Ectodermal cell (in vitro differentiated cells): ENCODE data around the gene PROX1.

Source experiments
- H3K27ac ChIP-seq: 2 replicates; pipeline ENCODE4 v1.7.0; 2013; ENCODE audit warnings: mild to moderate bottlenecking, low read depth, low read length; ENCODE audit not compliant: insufficient read depth, poor library complexity, severe bottlenecking
- H3K27me3 ChIP-seq: 2 replicates; pipeline ENCODE4 v1.7.0; 2013; ENCODE audit warnings: mild to moderate bottlenecking, low read length; ENCODE audit not compliant: insufficient read depth, control insufficient read depth, poor library complexity, severe bottlenecking
- H3K36me3 ChIP-seq: one replicate; pipeline ENCODE4 v1.7.0; 2013; ENCODE audit warnings: low read length; ENCODE audit not compliant: control insufficient read depth, insufficient read depth
- H3K4me1 ChIP-seq: one replicate; pipeline ENCODE4 v1.7.0; 2013; ENCODE audit warnings: low read length; ENCODE audit not compliant: control insufficient read depth, insufficient read depth
- H3K4me3 ChIP-seq: 2 replicates; pipeline ENCODE4 v1.7.0; 2013; ENCODE audit warnings: low read depth, low read length, control low read depth; ENCODE audit not compliant: insufficient read depth
- H3K9me3 ChIP-seq: 2 replicates; pipeline ENCODE4 v1.7.0; 2013; ENCODE audit warnings: mild to moderate bottlenecking, low read length, moderate library complexity; ENCODE audit not compliant: control insufficient read depth
- WGBS, 2 experiments: methylation state at CpG; one replicate each; pipeline ENCODE4 v1.1.7; 2013; ENCODE audit warnings: missing lambda C conversion rate in 2 of 2; 5-methylcytosine and 5-hydroxymethylcytosine counted together

The PROX1 gene

GRCh38 chr1:213998785-213999184 lies 11.0 kb downstream of the PROX1 start:
- 92 to 95% methylated on average over 5 to 6 of the region's 6 CpGs for WGBS, 2 experiments
- no peak overlapping the region for H3K27ac ChIP-seq
- H3K27me3 ChIP-seq, result no peaks in the 10 kb centered on the region
- H3K4me1 ChIP-seq, result peaks cover 7% of the 10 kb centered on the region
- H3K36me3 ChIP-seq, result no peaks in the 10 kb centered on the region
- no peaks in the 10 kb centered on the region for H3K9me3 ChIP-seq
- H3K4me3 ChIP-seq, result no peak overlapping the region

GRCh38 chr1:213999732-214000131 lies 12.0 kb downstream of the PROX1 start:
- H3K9me3 ChIP-seq, result no peaks in the 10 kb centered on the region
- H3K27ac ChIP-seq, result no peak overlapping the region
- H3K27me3 ChIP-seq, result no peaks in the 10 kb centered on the region
- H3K36me3 ChIP-seq, result no peaks in the 10 kb centered on the region
- H3K4me3 ChIP-seq, result no peak overlapping the region
- WGBS, 2 experiments, result 88 to 100% methylated on average over 2 of the region's 2 CpGs
- H3K4me1 ChIP-seq, result peaks cover 7% of the 10 kb centered on the region

- Histone ChIP-seq H3K4me1 (peaks cover 7% of the 10 kb centered on the region), H3K9me3 (no peaks in the 10 kb centered on the region), H3K27me3 (no peaks in the 10 kb centered on the region), H3K4me3 (no peak overlapping the region), H3K27ac (no peak overlapping the region), H3K36me3 (no peaks in the 10 kb centered on the region)
- 79 to 80% methylated on average over 4 to 6 of the region's 6 CpGs for WGBS, 2 experiments
Observed at GRCh38 chr1:214002060-214002459, 14.3 kb downstream of the PROX1 start.

- WGBS, 2 experiments, result 81 to 92% methylated on average over 3 of the region's 3 CpGs
- no peak overlapping the region for H3K4me3 ChIP-seq
Observed at GRCh38 chr1:214002472-214002871, 14.7 kb downstream of the PROX1 start.

GRCh38 chr1:214003233-214003632 lies 15.5 kb downstream of the PROX1 start:
- H3K36me3 ChIP-seq, result no peaks in the 10 kb centered on the region
- H3K9me3 ChIP-seq, result no peaks in the 10 kb centered on the region
- H3K4me3 ChIP-seq, result no peak overlapping the region
- peaks cover 8% of the 10 kb centered on the region for H3K4me1 ChIP-seq
- WGBS, 2 experiments, result 93 to 95% methylated on average over 3 of the region's 3 CpGs
- H3K27ac ChIP-seq, result no peak overlapping the region
- H3K27me3 ChIP-seq, result no peaks in the 10 kb centered on the region

More at GRCh38 chr1:214002472-214002871, 14.7 kb downstream of the PROX1 start:
- H3K27me3 ChIP-seq, result no peaks in the 10 kb centered on the region
- peaks cover 7% of the 10 kb centered on the region for H3K4me1 ChIP-seq
- no peaks in the 10 kb centered on the region for H3K36me3 ChIP-seq
- no peak overlapping the region for H3K27ac ChIP-seq
- H3K9me3 ChIP-seq, result no peaks in the 10 kb centered on the region

- H3K4me3 ChIP-seq, result no peak overlapping the region
- no peak overlapping the region for H3K27ac ChIP-seq
- no peaks in the 10 kb centered on the region for H3K9me3 ChIP-seq
- no peaks in the 10 kb centered on the region for H3K27me3 ChIP-seq
- 84 to 94% methylated on average over 2 of the region's 2 CpGs for WGBS, 2 experiments
- no peaks in the 10 kb centered on the region for H3K36me3 ChIP-seq
- peaks cover 16% of the 10 kb centered on the region for H3K4me1 ChIP-seq
Observed at GRCh38 chr1:214004014-214004413, 16.2 kb downstream of the PROX1 start.

- Histone ChIP-seq H3K27me3 (no peaks in the 10 kb centered on the region), H3K4me3 (no peak overlapping the region), H3K9me3 (no peaks in the 10 kb centered on the region), H3K4me1 (peaks cover 21% of the 10 kb centered on the region), H3K36me3 (no peaks in the 10 kb centered on the region), H3K27ac (no peak overlapping the region)
- WGBS, 2 experiments, result 95 to 100% methylated on average over 3 to 4 of the region's 4 CpGs
Observed at GRCh38 chr1:214004795-214005194, 17.0 kb downstream of the PROX1 start.

- no peak overlapping the region for H3K4me3 ChIP-seq
- H3K27ac ChIP-seq, result no peak overlapping the region
- no peaks in the 10 kb centered on the region for H3K36me3 ChIP-seq
- H3K4me1 ChIP-seq, result peaks cover 21% of the 10 kb centered on the region
- WGBS, 2 experiments, result 91 to 100% methylated on average over 2 to 3 of the region's 3 CpGs
- H3K27me3 ChIP-seq, result no peaks in the 10 kb centered on the region
- H3K9me3 ChIP-seq, result no peaks in the 10 kb centered on the region
Observed at GRCh38 chr1:214005708-214006107, 17.9 kb downstream of the PROX1 start.

GRCh38 chr1:214006845-214007244 lies 19.1 kb downstream of the PROX1 start:
- no peak overlapping the region for H3K4me3 ChIP-seq
- no peaks in the 10 kb centered on the region for H3K9me3 ChIP-seq
- no peaks in the 10 kb centered on the region for H3K36me3 ChIP-seq
- no peaks in the 10 kb centered on the region for H3K27me3 ChIP-seq
- WGBS, 2 experiments, result 73 to 89% methylated on average over 2 to 3 of the region's 3 CpGs
- no peak overlapping the region for H3K27ac ChIP-seq
- peaks cover 19% of the 10 kb centered on the region for H3K4me1 ChIP-seq

GRCh38 chr1:214008347-214008746 lies 20.6 kb downstream of the PROX1 start:
- peaks cover 14% of the 10 kb centered on the region for H3K4me1 ChIP-seq
- H3K27ac ChIP-seq, result peak overlapping the region; percentile 41
- no peak overlapping the region for H3K4me3 ChIP-seq
- no peaks in the 10 kb centered on the region for H3K27me3 ChIP-seq
- 92 to 96% methylated on average over 3 of the region's 3 CpGs for whole genome bisulfite sequencing, 2 experiments
- H3K36me3 ChIP-seq, result no peaks in the 10 kb centered on the region
- no peaks in the 10 kb centered on the region for H3K9me3 ChIP-seq
